Progenitor cell of endocrine pancreas (in vitro differentiated cells): Measurements from ENCODE around the gene TRAM2. TPM values are rescaled to one million over a fixed set of nuclear protein-coding genes. Genes with fewer than 3 reads are reported as not detected.

Experiments used
- DNase-seq: peaks from one replicate; pipeline ENCODE4 v3.0.0; 2021; ENCODE audit warnings: low spot score; ENCODE audit not compliant: unreplicated experiment
- H3K27ac Mint-ChIP-seq: 2 replicates; pipeline ENCODE4 v1.8.0; 2021; ENCODE audit warnings: mild to moderate bottlenecking, moderate library complexity, mixed read lengths
- H3K27me3 Mint-ChIP-seq: 2 replicates; pipeline ENCODE4 v1.8.0; 2021; ENCODE audit warnings: mixed read lengths
- H3K36me3 Mint-ChIP-seq: 2 replicates; pipeline ENCODE4 v1.8.0; 2022; ENCODE audit warnings: mixed read lengths; ENCODE audit not compliant: insufficient read depth
- H3K4me1 Mint-ChIP-seq: 2 replicates; pipeline ENCODE4 v1.8.0; 2021; ENCODE audit warnings: low read depth, mixed read lengths
- H3K4me3 Mint-ChIP-seq: 2 replicates; pipeline ENCODE4 v1.8.0; 2021; ENCODE audit warnings: low read depth, mild to moderate bottlenecking, moderate library complexity, mixed read lengths
- H3K9me3 Mint-ChIP-seq: 2 replicates; pipeline ENCODE4 v1.8.0; 2021; ENCODE audit warnings: low read depth, mixed read lengths
- CTCF ChIP-seq: fragments of 200-600 bp; sonication (generic); IDR thresholded peaks from one replicate; pipeline ENCODE4 v1.5.0; 2021; ENCODE audit warnings: antibody characterized with exemption, mild to moderate bottlenecking; ENCODE audit not compliant: unreplicated experiment
- total RNA-seq: library from RNA; stranded (reverse); gene quantifications from 2 replicates; pipeline ENCODE4 v1.2.1, GENCODE V29; 2021

Gene TRAM2
- total RNA-seq, 1 donor from 2014 or later = 18.6 TPM

- TF ChIP-seq CTCF = no peak
- no peaks in the 10 kb centered on the region for H3K9me3 Mint-ChIP-seq
- no peak overlapping the region for H3K27ac Mint-ChIP-seq
- peaks cover 37% of the 10 kb centered on the region for H3K4me1 Mint-ChIP-seq
- no peaks in the 10 kb centered on the region for H3K27me3 Mint-ChIP-seq
- H3K4me3 Mint-ChIP-seq = no peak overlapping the region
- DNase-seq = no peak
- no peaks in the 10 kb centered on the region for H3K36me3 Mint-ChIP-seq
These were observed 26.8 kb downstream of the TRAM2 start for GRCh38 chr6:52550014-52550575.

- H3K4me1 Mint-ChIP-seq = peaks cover 43% of the 10 kb centered on the region
- H3K27me3 Mint-ChIP-seq = no peaks in the 10 kb centered on the region
- no peaks in the 10 kb centered on the region for H3K36me3 Mint-ChIP-seq
- DNase-seq = no peak
- H3K4me3 Mint-ChIP-seq = no peak overlapping the region
- no peaks in the 10 kb centered on the region for H3K9me3 Mint-ChIP-seq
- TF ChIP-seq CTCF = no peak
- H3K27ac Mint-ChIP-seq = no peak overlapping the region
These were observed 27.4 kb downstream of the TRAM2 start for GRCh38 chr6:52549428-52549827.

- H3K27ac Mint-ChIP-seq = no peak overlapping the region
- no peaks in the 10 kb centered on the region for H3K9me3 Mint-ChIP-seq
- peaks cover 47% of the 10 kb centered on the region for H3K4me1 Mint-ChIP-seq
- no peaks in the 10 kb centered on the region for H3K36me3 Mint-ChIP-seq
- no peaks in the 10 kb centered on the region for H3K27me3 Mint-ChIP-seq
- no peak for DNase-seq
- TF ChIP-seq CTCF = no peak
- H3K4me3 Mint-ChIP-seq = no peak overlapping the region
These were observed 27.9 kb downstream of the TRAM2 start for GRCh38 chr6:52548999-52549398.

GRCh38 chr6:52548353-52548713 is 28.5 kb downstream of the TRAM2 start:
- no peak for TF ChIP-seq CTCF
- Mint-ChIP-seq H3K36me3 (no peaks in the 10 kb centered on the region), H3K9me3 (no peaks in the 10 kb centered on the region), H3K4me1 (peaks cover 45% of the 10 kb centered on the region), H3K27me3 (no peaks in the 10 kb centered on the region), H3K27ac (no peak overlapping the region), H3K4me3 (no peak overlapping the region)
- no peak for DNase-seq

GRCh38 chr6:52547647-52548352 is 29.1 kb downstream of the TRAM2 start:
- no peaks in the 10 kb centered on the region for H3K36me3 Mint-ChIP-seq
- no peak for TF ChIP-seq CTCF
- no peak overlapping the region for H3K4me3 Mint-ChIP-seq
- H3K9me3 Mint-ChIP-seq = no peaks in the 10 kb centered on the region
- no peak for DNase-seq
- H3K27ac Mint-ChIP-seq = no peak overlapping the region
- H3K4me1 Mint-ChIP-seq = peaks cover 44% of the 10 kb centered on the region
- no peaks in the 10 kb centered on the region for H3K27me3 Mint-ChIP-seq
